IPS-18c (cell line): Measurements from ENCODE around the gene CRISPLD2.

ENCODE experiments used
- H3K4me3 ChIP-seq: 2 replicates; pipeline ENCODE4 v1.7.0; 2013; ENCODE audit warnings: low read depth, mild to moderate bottlenecking, low read length, moderate library complexity; ENCODE audit not compliant: insufficient read depth
- H3K9me3 ChIP-seq: one replicate; pipeline ENCODE4 v1.6.1; 2013; ENCODE audit warnings: mild to moderate bottlenecking, low read length, moderate library complexity; ENCODE audit not compliant: control insufficient read depth, insufficient read depth

CRISPLD2 gene

DNA sequence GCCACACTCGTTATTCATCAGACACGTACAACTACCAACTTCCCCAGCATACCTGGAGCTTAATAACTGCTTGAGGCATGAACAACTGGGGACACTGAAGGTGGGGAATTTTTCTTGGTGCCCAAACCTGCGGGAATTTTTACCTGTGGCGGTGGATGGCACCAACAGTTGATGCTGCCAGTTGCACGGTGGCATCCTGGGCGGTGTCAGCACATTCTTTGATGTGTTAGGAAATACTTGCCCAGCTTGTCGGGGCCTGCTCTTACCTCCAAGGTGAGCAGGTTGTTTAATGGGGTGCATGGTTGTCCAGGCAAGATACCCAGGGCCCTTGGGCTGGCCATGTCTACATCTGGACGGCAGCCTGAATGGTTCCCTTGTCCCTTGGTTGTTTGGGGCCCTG is 79.6 kb downstream of the CRISPLD2 start:
- Histone ChIP-seq H3K4me3 (no peak overlapping the region), H3K9me3 (no peaks in the 10 kb centered on the region)

DNA sequence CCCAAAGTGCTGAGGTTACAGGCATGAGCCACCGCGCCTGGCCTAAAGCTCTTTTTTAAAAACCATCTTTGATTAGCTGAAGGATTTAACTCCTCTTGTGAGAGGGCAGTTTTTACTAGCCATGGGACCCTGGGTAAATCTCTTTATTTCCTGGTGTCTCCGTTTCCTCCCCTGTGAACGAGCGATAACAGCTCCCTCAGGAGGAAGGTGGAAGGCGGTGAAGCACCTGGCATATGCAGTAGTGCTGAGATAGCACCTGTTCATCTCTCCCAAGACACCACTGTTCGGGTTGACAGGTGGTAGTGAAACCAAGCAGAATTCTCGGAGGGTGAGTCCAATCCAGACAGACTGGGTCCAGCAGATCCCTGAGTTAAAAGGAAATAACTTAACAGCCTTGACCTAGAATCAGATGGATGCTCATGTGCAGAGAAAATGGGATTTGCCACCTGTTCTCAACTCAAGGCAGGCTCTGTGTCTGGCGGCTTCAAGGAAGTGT is 86.2 kb downstream of the CRISPLD2 start:
- H3K4me3 ChIP-seq: no peak overlapping the region
- no peaks in the 10 kb centered on the region for H3K9me3 ChIP-seq

DNA sequence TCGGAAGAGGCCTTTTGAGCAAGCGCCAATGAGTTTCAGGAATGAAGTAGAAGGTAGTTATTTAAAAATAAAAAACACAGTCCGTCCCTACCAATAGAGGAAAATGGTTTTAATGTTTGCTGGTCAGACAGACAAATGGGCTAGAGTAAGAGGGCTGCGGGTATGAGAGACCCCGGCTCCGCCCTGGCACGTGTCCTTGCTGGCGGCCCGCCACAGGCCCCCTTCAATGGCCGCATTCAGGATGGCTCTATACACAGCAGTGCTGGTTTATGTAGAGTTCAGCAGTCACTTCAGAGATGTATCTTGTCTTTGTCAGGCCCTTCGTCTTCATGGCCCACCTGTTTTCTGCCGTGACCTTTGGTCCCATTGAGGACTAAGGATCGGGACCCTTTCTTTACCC is 87.3 kb downstream of the CRISPLD2 start:
- H3K4me3 ChIP-seq: no peak overlapping the region
- H3K9me3 ChIP-seq: no peaks in the 10 kb centered on the region

DNA sequence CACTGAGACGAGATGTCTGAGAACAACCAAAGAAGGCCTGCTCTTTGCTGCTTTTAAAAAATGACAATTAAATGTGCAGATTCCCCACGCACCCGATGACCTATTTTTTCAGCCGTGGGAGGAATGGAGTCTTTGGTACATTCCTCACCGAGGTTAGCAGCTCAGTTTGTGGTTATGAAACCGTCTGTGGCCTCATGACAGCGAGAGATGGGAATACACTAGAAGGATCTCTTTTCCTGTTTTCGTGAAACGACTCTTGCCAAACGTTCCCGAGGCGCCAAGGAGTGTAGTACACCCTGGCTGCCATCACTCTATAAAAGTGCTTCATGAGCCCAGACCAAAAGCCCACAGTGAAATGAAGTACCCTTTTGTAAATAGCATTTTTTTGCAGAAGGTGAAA is 87.8 kb downstream of the CRISPLD2 start:
- no peaks in the 10 kb centered on the region for H3K9me3 ChIP-seq
- no peak overlapping the region for H3K4me3 ChIP-seq

DNA sequence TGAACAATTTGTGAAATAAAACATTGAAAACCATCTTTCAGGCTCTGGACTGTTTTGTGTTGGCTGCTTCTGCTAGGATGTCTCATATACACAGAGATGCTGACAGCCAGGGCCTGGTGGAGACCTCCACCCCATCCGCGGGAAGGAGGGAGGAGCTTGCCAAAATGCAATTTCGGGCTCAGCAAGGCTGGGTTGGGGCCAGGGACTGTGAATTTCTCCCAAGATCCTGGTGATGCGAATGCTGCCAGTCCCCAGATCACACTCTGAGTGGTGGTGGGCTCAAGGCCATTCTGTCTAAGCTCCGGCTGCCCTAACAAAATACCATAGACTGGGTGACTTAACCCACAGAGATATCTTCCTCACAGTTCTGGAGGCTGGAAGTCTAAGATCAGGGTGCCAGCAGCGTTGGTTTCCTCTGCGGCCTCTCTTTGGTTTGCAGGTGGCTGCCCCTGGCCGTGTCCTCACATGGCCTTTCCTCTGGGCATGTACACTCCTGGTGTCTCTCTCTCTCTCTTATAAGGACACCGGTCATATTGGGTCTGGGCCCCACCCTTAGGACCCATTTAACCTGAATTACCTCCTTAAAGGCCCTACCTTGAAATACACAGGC is 89.8 kb downstream of the CRISPLD2 start:
- Histone ChIP-seq H3K9me3 (no peaks in the 10 kb centered on the region), H3K4me3 (no peak overlapping the region)

DNA sequence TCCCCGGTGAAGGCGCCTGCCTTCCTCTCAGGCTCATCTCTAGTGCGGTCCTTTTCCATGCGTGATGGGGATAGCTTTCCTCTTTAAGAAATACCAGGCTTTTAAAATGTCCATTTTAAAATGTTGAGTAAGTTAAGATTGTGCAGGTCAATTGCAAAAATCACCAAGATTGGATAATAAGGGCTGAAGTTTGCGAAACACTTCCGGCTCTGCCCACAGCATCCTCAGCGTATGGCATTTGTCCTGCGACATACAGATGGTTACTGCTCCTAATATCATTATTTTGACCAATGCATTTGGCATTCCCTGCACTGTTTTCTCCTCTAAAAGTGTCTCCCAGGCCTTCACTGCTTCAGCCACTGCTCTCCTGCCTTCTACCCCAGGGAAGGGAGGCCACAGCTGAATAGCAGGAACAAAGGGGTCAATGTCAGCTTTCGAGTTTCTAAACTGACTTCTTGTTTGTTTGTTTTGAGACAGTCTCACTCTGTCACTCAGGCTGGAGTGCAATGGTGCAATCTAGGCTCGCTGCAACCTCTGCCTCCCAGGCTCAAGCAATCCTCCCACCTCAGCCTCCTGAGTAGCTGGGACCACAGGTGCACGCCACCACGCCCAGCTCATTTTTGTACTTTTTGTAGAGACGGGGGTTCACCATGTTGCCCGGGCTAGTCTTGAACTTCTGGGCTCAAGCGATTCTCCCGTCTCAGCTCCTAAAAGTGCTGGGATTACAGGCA is 91.9 kb downstream of the CRISPLD2 start:
- Histone ChIP-seq H3K4me3 (no peak overlapping the region), H3K9me3 (no peaks in the 10 kb centered on the region)

DNA sequence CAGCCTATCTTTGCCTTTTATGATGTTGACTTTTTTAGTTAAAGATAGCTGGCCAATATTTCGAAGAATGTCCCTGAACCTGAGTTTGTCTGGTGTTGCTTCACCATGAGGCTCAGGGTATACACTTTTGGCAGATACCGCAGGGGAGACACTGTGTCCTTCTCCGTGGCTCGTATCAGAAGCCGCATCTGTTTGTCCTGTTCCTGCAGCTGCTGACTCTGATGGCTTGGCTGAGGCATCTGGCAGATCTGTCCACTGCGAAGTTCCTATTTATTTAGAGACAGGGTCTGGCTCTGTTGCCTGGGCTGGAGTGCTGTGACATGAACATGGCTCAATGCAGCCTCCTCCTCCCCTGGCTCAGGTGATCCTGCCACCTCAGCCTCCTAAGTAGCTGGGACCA is 93.5 kb downstream of the CRISPLD2 start:
- Histone ChIP-seq H3K9me3 (no peaks in the 10 kb centered on the region), H3K4me3 (no peak overlapping the region)

DNA sequence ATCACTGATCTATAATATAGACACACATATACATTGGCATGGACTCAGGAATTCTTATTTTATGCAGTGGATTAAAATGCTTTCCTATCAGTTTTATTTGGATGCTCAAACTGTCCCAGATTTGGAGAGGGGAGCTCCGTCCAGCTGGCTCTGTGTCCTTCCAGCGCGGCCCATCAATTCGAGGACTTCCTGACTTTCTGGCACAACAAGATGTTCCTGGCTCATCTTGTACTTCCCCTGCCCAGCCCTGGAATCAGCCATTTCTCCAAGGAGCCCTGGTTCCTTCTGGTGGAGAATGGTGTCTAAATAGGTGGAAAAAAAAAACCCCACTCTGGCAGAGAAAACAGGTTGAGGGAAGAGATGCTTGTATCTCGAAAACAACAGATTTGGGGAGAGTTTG is 94.5 kb downstream of the CRISPLD2 start:
- Histone ChIP-seq H3K9me3 (no peaks in the 10 kb centered on the region), H3K4me3 (no peak overlapping the region)

DNA sequence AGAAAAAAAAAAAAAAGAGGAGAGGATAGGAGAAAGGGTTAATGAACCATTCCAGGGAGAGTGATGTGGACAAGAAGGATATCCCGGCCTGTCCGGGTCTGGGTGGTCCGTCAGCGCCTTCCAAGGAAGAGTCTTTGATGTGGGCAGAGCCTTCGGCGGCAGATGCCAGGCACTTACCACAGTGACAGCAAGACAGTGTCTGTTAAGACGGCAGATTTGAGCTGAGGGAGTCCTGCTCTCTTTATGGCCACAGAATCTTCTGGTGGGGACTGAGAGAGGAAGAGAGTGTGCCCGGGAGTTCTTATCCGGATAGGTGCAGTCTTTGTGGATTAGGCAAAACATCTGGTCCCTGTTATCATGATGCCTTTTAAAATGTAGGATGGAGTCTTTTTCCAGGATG is 96.4 kb downstream of the CRISPLD2 start:
- Histone ChIP-seq H3K9me3 (no peaks in the 10 kb centered on the region), H3K4me3 (no peak overlapping the region)

DNA sequence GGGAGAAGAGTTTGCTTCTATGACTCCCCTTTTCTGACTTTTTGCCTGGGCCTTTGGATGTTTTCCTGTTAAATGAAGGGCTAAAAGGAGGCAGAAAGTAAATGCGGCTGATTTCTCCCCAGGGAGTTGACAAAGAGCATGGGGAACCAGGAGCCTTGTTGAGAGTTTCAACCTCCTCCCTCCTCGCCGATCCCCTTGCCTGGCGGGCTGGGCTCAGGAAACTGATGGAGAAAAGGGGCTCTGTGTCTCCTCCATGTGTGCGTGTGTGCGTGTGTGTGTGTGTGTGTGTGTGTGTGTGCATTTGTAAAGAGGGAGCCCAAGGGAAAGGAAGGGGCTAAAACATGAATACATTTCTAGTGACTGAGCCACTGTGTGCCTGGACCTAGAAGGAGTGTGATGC is 97.1 kb downstream of the CRISPLD2 start:
- Histone ChIP-seq H3K9me3 (no peaks in the 10 kb centered on the region), H3K4me3 (no peak overlapping the region)

DNA sequence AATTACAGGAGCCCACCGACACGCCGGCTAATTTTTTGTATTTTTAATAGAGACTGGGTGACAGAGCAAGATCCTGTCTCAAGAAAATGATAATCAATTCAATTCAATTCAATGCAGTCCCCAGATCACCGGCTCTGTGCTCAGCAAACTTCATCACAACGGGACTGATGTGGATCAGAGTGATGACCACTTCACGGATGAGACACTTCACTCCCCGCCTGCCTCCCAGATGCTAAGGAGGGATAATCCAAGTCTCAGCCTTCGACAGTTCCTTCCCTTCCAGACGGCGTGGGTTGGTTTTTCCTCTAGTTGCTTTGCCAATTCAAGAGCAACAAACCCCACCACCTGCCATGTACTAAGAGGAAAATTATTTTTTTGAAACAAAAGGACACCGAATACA is 97.7 kb downstream of the CRISPLD2 start:
- no peak overlapping the region for H3K4me3 ChIP-seq
- H3K9me3 ChIP-seq: no peaks in the 10 kb centered on the region

DNA sequence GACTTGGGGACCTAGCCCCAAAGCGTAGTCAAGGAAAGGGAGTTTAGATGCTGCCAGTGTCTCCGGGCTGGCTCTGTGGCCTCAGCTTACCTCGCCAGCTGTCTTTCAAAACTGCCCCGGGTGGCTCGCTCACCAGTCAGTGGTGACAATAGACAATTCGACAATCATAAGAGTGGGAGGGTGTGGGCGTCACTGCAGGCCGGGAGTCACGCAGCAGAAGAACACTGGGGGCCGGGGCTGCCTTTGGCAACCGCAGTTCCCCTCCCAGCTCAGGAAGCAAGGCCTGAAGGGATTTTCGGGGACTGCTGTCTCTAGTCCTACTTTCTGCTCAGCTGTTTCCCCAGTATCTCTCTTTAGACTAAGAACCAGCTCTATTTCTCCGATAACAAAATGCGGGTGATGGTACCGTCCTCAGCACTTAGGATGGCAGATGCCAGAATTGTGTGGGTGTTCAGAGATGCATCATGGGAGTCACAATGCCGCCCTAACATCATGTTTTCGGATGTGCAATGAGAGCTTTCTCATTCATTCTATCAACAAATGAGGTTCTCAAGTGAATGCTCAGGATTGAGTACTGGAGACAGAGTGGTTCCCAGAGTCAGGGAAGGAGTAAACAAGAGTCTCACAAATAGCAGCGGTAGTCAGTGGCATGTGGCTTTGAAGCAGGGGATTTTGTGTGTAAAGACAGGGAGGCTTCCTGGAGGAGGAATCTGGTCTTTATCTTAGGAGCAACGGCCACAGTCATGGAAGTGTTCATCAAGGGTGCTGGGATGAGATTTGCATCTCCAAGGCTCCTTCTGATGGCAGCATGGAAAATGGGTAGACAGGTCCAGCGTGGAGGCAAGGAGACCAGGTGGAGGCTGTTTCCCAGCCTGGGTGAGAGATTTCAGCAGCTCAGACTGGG is 98.5 kb downstream of the CRISPLD2 start:
- no peaks in the 10 kb centered on the region for H3K9me3 ChIP-seq

DNA sequence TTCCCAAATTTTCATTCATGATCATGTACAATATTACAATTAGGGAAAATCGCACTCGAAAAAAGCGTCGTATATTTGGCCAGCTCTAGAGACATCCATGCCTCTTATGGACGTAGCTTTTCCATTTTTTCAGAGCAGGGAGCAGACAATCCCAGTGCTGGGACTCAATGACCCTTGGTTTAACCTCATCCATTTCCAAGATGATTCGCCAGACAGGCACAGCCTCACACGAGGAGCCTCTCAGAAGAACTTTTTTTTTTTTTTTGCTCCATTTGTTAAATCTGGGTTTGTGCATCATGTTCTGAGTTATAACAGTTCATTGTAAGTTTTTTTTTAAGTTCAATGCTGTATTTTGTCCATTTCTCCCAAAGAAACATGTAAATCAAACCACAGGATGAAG is 99.5 kb downstream of the CRISPLD2 start:
- H3K4me3 ChIP-seq: no peak overlapping the region
- no peaks in the 10 kb centered on the region for H3K9me3 ChIP-seq

More for the DNA sequence above, 98.5 kb downstream of the CRISPLD2 start:
- H3K4me3 ChIP-seq: no peak overlapping the region

DNA sequence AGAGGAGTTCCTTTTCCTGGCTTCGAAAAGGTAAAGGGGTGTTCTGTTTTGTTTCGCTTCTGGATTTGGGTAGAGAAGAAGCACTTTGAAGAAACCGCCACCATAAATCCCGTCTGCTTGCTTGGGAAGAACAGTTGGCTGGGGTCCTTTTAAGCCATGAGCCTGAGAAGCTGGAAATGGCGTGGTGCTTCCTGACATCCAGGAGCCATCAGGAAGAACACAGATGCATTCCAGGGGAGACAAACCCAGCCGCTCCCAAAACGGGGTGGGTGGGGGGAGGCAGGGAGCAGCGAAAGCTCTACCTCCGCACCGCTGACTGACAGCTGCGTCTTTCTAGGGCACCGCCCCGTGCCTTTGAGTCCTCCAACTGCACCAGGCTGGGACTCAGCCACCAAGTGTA is 99.9 kb downstream of the CRISPLD2 start:
- Histone ChIP-seq H3K9me3 (no peaks in the 10 kb centered on the region), H3K4me3 (no peak overlapping the region)

DNA sequence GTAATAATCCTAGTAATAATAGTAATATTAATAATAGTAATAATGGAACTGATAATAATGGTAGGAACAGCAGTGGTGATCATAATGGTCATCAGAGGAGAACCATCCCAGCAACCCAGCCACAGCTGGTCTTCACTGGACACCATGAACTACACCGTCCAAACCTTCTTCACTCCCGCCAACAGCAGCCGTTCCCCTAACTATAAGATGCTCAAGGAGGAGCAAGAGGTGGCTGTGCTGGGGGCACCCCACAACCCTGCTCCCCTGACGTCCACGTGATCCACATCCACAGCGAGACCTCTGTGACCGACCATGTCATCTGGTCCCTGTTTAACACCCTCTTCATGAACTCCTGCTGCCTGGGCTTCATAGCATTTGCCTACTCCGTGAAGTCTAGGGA is 100.5 kb downstream of the CRISPLD2 start:
- no peak overlapping the region for H3K4me3 ChIP-seq
- no peaks in the 10 kb centered on the region for H3K9me3 ChIP-seq

DNA sequence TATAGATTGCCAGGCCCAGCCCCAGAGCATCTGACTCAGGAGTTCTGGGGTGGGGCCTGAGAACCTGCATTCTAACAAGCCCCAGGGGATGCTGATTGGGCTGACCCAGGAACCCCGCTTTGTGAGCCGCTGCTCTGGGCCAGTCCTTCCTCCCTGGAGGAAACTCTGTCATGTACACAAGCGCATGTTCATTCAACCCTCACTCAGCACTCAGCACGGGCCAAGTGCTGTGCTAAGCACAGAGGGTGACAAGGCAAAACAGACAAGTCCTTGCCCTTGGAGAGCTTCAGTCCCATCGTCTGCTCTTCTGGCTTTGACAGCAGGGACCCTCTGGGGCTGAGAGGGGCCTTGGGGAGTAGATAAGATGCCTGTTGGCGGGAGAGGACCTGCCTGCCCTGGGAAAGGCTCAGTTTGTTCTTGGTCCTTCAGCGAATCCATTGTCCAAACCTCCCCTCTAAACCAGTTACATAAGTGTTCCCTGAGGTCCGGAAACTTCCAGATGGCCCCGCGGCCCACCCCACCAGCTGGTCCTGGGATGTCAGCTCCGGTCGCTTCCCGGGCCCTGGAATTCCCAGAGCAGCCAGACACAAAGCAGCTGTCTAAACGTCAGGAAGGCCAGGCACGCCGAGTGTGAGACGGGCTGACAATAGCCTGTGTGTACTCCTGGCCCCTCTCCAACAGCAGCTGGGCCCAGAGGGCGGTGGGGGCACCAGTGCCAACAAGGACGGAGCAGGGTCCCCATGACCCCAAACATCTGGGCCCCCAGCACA is 102.8 kb downstream of the CRISPLD2 start:
- no peak overlapping the region for H3K4me3 ChIP-seq
- H3K9me3 ChIP-seq: no peaks in the 10 kb centered on the region
